A549 treated with DMSO at 1 μM for 4 hours (cell line): ENCODE data around the gene FBXO27. TPM values are rescaled to one million over a fixed set of nuclear protein-coding genes. Genes with fewer than 3 reads are reported as not detected.

Experiments used
- total RNA-seq: library from RNA; stranded (reverse); fragments of 200-300 nt; extraction: Qiagen RNA extraction; gene quantifications from 5 replicates; pipeline ENCODE4 v1.2.3, GENCODE V29; 2022; ENCODE audit warnings: low read depth

Gene FBXO27, protein sequence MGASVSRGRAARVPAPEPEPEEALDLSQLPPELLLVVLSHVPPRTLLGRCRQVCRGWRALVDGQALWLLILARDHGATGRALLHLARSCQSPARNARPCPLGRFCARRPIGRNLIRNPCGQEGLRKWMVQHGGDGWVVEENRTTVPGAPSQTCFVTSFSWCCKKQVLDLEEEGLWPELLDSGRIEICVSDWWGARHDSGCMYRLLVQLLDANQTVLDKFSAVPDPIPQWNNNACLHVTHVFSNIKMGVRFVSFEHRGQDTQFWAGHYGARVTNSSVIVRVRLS
- 4.5 to 7.7 TPM (median 6.0 TPM) in 5 replicates for total RNA-seq

DNA sequence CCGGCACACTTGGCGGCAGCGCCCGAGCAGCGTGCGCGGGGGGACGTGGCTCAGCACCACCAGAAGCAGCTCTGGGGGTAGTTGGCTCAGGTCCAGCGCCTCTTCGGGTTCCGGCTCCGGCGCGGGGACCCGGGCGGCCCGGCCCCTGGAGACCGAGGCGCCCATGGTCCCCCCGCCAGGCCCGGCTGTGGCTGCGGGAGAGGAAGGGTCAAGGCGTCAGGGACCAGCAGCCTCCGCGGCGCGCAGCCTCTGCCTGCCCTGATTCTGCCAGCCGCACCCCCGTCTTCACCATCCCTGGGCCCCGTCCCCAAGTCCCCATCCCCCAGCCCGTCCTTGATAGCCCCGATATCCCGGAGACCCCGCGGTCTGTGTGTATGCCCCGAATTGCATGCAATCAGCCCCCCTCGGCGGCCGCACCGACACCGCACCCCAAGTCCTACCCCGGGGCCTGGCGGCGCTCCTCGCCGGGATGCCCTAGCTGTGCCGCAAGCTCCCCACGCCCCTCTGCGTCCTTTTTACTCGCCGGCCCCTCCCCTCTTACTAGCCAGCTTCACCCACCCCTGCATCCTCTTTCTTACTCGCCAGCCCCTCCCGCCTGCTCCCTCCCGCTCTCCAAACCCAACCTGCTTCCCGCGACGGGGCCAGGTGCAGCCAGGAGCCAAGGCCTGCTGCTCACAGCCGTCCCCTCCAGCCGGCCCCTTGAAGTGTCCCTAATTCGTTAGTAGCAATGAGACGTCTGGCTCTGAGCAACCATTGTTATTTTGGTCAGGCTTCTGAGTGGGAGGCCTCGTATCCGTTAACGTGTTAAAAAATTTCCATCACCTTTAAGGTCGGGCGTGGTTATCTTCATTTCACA, at the start of gene FBXO27:
TSS of gene FBXO27 (minus strand) at position 487 of the 856 bp plus-strand sequence. CDS start at position 165, 322 bp downstream.

DNA sequence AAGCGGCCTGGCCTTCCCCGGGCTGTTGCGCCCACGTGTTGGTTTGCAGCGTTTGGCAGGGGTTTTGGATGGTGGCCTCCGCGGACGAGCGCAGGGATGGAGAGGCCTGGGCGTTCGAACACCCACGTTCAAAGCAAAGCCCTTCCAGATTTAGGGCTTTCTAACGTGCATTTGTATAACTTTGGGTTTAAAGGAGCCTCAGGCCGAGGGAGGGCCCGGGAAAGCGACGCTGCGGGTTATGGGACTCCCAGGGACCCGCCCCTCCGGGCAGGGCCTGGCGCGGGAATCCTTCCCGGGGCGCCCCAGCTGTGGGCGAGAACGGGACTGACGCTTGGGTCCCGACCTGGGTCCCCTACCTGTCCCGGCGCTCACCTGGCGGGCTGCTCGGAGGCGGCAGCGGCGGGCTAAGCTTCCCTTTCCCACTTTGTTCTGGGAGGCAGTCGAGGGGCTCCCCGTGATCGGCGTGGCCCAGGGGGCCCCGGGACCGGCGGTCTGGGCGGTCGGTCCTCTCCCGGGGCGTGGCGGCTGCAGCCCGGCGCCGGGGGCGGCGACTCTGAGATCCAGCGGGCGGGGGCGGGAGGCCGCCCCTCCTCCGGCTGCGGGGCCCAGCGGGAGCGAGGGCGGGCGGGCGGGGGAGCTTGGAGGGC, 57.0 kb downstream of the FBXO27 start, which contains the start of gene FBXO17:
TSS of gene FBXO17 (minus strand) at position 529 of the 647 bp plus-strand sequence. CDS start 25,423 bp downstream, outside the sequence.

Other genes with a start within 250 kb of the FBXO27 start
- gene LGALS7B, start 243.3 kb downstream of the FBXO27 start, total RNA-seq, result 0.44 to 0.51 TPM in 2 of 5 replicates, not detected in the others
- gene LGALS4, start 219.6 kb downstream of the FBXO27 start, total RNA-seq, result 0.35 to 1.9 TPM (median 0.63 TPM) in 5 replicates
- 259 to 407 TPM (median 281 TPM) in 5 replicates for gene ECH1, start 200.8 kb downstream of the FBXO27 start, total RNA-seq
- 359 to 423 TPM (median 403 TPM) in 5 replicates for gene HNRNPL, start 182.6 kb downstream of the FBXO27 start, total RNA-seq
- 2.2 to 3.9 TPM (median 2.7 TPM) in 5 replicates for gene RINL, start 154.3 kb downstream of the FBXO27 start, total RNA-seq
- 32.4 to 40.9 TPM (median 34.5 TPM) in 5 replicates for gene SIRT2, start 132.9 kb downstream of the FBXO27 start, total RNA-seq
- 67.8 to 124 TPM (median 98.4 TPM) in 5 replicates for gene NFKBIB, start 132.6 kb downstream of the FBXO27 start, total RNA-seq
- gene CCER2, start 120.4 kb downstream of the FBXO27 start, total RNA-seq, result 0.38 to 1.5 TPM (median 0.63 TPM) in 5 replicates
- 45.3 to 63.5 TPM (median 55.5 TPM) in 5 replicates for gene SARS2, start 101.8 kb downstream of the FBXO27 start, total RNA-seq
- gene MRPS12, start 101.6 kb downstream of the FBXO27 start, total RNA-seq, result 219 to 320 TPM (median 270 TPM) in 5 replicates
- gene FBXO17, start 56.8 kb downstream of the FBXO27 start, total RNA-seq, result 73.0 to 93.5 TPM (median 86.8 TPM) in 5 replicates
- 0.09 to 0.23 TPM (median 0.16 TPM) in 4 of 5 replicates, not detected in the other for gene ACP7, start 51.8 kb upstream of the FBXO27 start, total RNA-seq
- gene PAK4, start 93.2 kb upstream of the FBXO27 start, total RNA-seq, result 85.3 to 143 TPM (median 108 TPM) in 5 replicates
- 0.76 to 2.2 TPM (median 1.7 TPM) in 5 replicates for gene NCCRP1, start 164.4 kb upstream of the FBXO27 start, total RNA-seq
- gene SYCN, start 171.7 kb upstream of the FBXO27 start, total RNA-seq, result not detected in 5 replicates
- gene IFNL3, start 212.5 kb upstream of the FBXO27 start, total RNA-seq, result 0.19 TPM in 1 of 5 replicates, not detected in the others
- gene IFNL4, start 216.3 kb upstream of the FBXO27 start, total RNA-seq, result not detected in 5 replicates
- not detected in 5 replicates for gene IFNL2, start 235.8 kb upstream of the FBXO27 start, total RNA-seq